GM23248 (cell line): Measurements from ENCODE around the gene RNF150. TPM values are rescaled to one million over a fixed set of nuclear protein-coding genes. Genes with fewer than 3 reads are reported as not detected.

Experiments used
- DNase-seq: peaks from one replicate; pipeline ENCODE4 v3.0.0-alpha.2; 2015
- H2AFZ ChIP-seq: fragments of 200-600 bp; sonication (generic); 2 replicates; pipeline ENCODE4 v1.6.1; 2016; ENCODE audit warnings: antibody characterized with exemption
- H3F3A ChIP-seq: fragments of 200-600 bp; sonication (generic); 2 replicates; pipeline ENCODE4 v1.6.1; 2016; ENCODE audit warnings: mild to moderate bottlenecking, antibody characterized with exemption, mixed run types; ENCODE audit not compliant: insufficient read depth
- H3K27ac ChIP-seq: fragments of 200-600 bp; sonication (generic); 2 replicates; pipeline ENCODE4 v1.5.1; 2016; ENCODE audit warnings: mild to moderate bottlenecking
- H3K27me3 ChIP-seq: fragments of 200-600 bp; sonication (generic); replicated peaks from 2 replicates; pipeline ENCODE4 v1.6.1; 2016; ENCODE audit warnings: mild to moderate bottlenecking; ENCODE audit not compliant: insufficient read depth
- H3K36me3 ChIP-seq: fragments of 200-600 bp; sonication (generic); 2 replicates; pipeline ENCODE4 v1.6.1; 2016; ENCODE audit warnings: low read depth, mild to moderate bottlenecking
- H3K4me1 ChIP-seq: fragments of 200-600 bp; sonication (generic); 2 replicates; pipeline ENCODE4 v1.6.1; 2016; ENCODE audit warnings: mild to moderate bottlenecking; ENCODE audit not compliant: insufficient read depth
- H3K4me2 ChIP-seq: fragments of 200-600 bp; sonication (generic); one replicate; pipeline ENCODE4 v1.6.1; 2016; ENCODE audit warnings: mild to moderate bottlenecking; ENCODE audit not compliant: unreplicated experiment
- H3K4me3 ChIP-seq: fragments of 200-600 bp; sonication (generic); 2 replicates; pipeline ENCODE4 v1.5.1; 2016; ENCODE audit warnings: mild to moderate bottlenecking
- H3K79me2 ChIP-seq: fragments of 200-600 bp; sonication (generic); 2 replicates; pipeline ENCODE4 v1.6.1; 2016; ENCODE audit warnings: mild to moderate bottlenecking; ENCODE audit not compliant: insufficient read depth
- H3K9ac ChIP-seq: fragments of 200-600 bp; sonication (generic); 2 replicates; pipeline ENCODE4 v1.6.1; 2016; ENCODE audit warnings: mild to moderate bottlenecking
- H3K9me2 ChIP-seq: fragments of 200-600 bp; sonication (generic); 2 replicates; pipeline ENCODE4 v1.6.1; 2016; ENCODE audit warnings: mixed run types, mild to moderate bottlenecking, moderate library complexity; ENCODE audit not compliant: insufficient read depth
- H3K9me3 ChIP-seq: fragments of 200-600 bp; sonication (generic); one replicate; pipeline ENCODE4 v1.6.1; 2017; ENCODE audit warnings: low read depth
- H4K20me1 ChIP-seq: fragments of 200-600 bp; sonication (generic); 2 replicates; pipeline ENCODE4 v1.6.0; 2016; ENCODE audit not compliant: insufficient read depth
- EZH2 ChIP-seq: fragments of 200-600 bp; sonication (generic); IDR thresholded peaks from 2 replicates; pipeline ENCODE4 v1.6.1; 2018; ENCODE audit warnings: antibody characterized with exemption, mild to moderate bottlenecking; ENCODE audit not compliant: insufficient read depth, poor library complexity, severe bottlenecking
- EZH2phosphoT487 ChIP-seq: fragments of 200-600 bp; sonication (generic); IDR thresholded peaks from 2 replicates; pipeline ENCODE4 v1.6.1; 2018; ENCODE audit warnings: antibody characterized with exemption, moderate library complexity, mild to moderate bottlenecking, low read depth; ENCODE audit not compliant: insufficient read depth
- WGBS, 2 experiments: methylation state at CpG; one replicate each; pipeline ENCODE4 v1.1.6; 2015 to 2017; ENCODE audit warnings: low lambda C conversion rate in 2 of 2, low coverage in 1 of 2; ENCODE audit errors: missing lambda C conversion rate in 2 of 2; 5-methylcytosine and 5-hydroxymethylcytosine counted together
- in situ Hi-C: fragments of 300-500 bp; cut with MboI; formaldehyde crosslinking; loops from 2 replicates; pipeline ENCODE4 v1.15.0; 2020
- polyA plus RNA-seq: library from polyadenylated mRNA; unstranded; fragments of >200 nt; fragmentation: Nextera tagmentation; extraction: Ambion mirVana; gene quantifications from 2 replicates; pipeline ENCODE4 v1.2.1, GENCODE V29; 2016
- total RNA-seq: library from RNA; depleted of rRNA; stranded (reverse); fragments of >200 nt; shearing (Covaris generic); gene quantifications from 2 replicates; pipeline ENCODE4 v1.2.3, GENCODE V29; 2014

The RNF150 gene
- total and polyA plus RNA-seq, 2 experiments from 2014 or later = 4.8 to 10.5 TPM

DNA sequence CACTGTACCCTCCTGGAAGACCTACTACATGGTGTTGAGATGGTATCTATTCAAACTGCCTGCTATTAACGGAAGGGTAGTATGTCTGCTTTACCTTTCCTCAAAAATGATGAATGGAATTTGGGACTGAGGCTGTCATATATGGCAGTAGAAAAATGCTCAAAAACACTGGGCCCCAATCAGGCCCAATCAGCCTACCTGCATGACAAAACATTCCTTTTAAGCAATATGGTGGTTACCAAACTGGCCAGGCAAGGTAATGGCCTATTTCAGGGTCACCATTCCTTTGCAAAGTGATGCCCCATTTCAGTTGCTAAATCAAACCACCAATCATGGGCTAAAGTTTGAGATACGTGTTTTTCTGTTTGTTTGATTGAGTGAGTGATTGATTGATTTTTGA lies 14.9 kb downstream of the RNF150 start:
- Histone ChIP-seq H3K9ac (no peak overlapping the region), H4K20me1 (no peaks in the 10 kb centered on the region), H3K9me2 (no peaks in the 10 kb centered on the region), H3K9me3 (no peaks in the 10 kb centered on the region), H3K36me3 (no peaks in the 10 kb centered on the region), H3K4me3 (no peak overlapping the region), H3K27me3 (no peaks in the 10 kb centered on the region), H2AFZ (no peak overlapping the region), H3F3A (no peaks in the 10 kb centered on the region), H3K4me2 (no peak overlapping the region), H3K27ac (no peak overlapping the region), H3K4me1 (0 out of 2 replicates have a peak, but pooled peaks cover 7% of the 10 kb centered on the region), H3K79me2 (peaks cover 8% of the 10 kb centered on the region; the same call in 1 of the 2 replicates)
- no peak for TF ChIP-seq EZH2
- no peak for TF ChIP-seq EZH2phosphoT487
- no peak for DNase-seq
- 71 to 79% methylated on average over 2 of the region's 2 CpGs for WGBS, 2 experiments
- in situ Hi-C loops = no loop called here

DNA sequence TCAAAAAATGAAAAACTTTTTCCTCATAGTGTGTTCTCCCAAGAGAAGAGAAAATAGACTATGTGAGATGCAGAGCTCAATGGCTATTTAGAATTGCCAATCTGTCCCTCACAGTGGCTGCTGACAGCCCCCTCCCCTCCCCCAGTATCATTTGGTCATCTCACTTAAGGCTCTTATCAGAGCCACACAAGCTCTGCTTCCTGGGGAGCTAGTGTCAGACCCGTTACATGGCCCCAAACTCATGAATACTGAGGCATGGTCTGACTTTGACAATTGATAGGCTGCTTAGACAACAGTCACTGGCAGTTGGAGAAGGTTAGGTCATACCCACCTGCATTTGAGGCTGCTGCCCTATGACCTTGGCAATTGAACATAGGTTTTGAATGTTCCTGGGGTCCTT lies 15.3 kb downstream of the RNF150 start:
- DNase-seq = no peak
- no peaks in the 10 kb centered on the region for H3K27me3 ChIP-seq
- no peak overlapping the region for H3K9ac ChIP-seq
- H4K20me1 ChIP-seq = no peaks in the 10 kb centered on the region
- no peak overlapping the region for H3K27ac ChIP-seq
- no peaks in the 10 kb centered on the region for H3F3A ChIP-seq
- WGBS, 2 experiments = 74 to 84% methylated on average over 1 of the region's 1 CpG
- no peaks in the 10 kb centered on the region for H3K9me2 ChIP-seq
- no peak overlapping the region for H2AFZ ChIP-seq
- TF ChIP-seq EZH2phosphoT487 = no peak
- H3K4me2 ChIP-seq = no peak overlapping the region
- H3K36me3 ChIP-seq = no peaks in the 10 kb centered on the region
- no peak overlapping the region for H3K4me3 ChIP-seq
- no peaks in the 10 kb centered on the region for H3K9me3 ChIP-seq
- in situ Hi-C loops = no loop called here
- 0 out of 2 replicates have a peak, but pooled peaks cover 7% of the 10 kb centered on the region for H3K4me1 ChIP-seq
- H3K79me2 ChIP-seq = peaks cover 8% of the 10 kb centered on the region; the same call in 1 of the 2 replicates

DNA sequence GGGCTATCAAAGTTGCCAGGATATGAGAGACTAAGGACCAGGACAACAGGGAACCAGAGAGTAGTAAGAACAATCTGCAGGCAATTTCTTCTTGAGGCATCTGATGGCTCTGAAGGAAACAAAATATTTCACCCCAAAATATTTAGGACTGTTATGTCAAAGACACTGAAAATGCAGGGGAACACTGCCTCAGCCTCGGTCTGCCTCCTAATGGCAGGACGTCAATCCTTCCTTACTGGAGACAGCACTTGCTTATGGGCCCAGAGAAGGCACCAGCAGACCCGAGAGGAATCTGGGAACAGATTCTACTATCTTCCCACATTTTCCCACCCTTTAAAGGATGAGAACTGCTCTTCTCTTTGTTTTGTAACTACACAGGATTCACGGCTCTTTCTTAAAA lies 23.3 kb downstream of the RNF150 start:
- no peak overlapping the region for H3K27ac ChIP-seq
- H3K4me3 ChIP-seq = no peak overlapping the region
- H4K20me1 ChIP-seq = no peaks in the 10 kb centered on the region
- H3K27me3 ChIP-seq = no peaks in the 10 kb centered on the region
- TF ChIP-seq EZH2phosphoT487 (no peak), EZH2 (no peak)
- 53 to 61% methylated on average over 4 of the region's 4 CpGs for WGBS, 2 experiments
- no peaks in the 10 kb centered on the region for H3K79me2 ChIP-seq
- no peaks in the 10 kb centered on the region for H3K9me3 ChIP-seq
- in situ Hi-C loops = no loop called here
- no peak for DNase-seq
- no peak overlapping the region for H3K4me2 ChIP-seq
- H3K4me1 ChIP-seq = no peaks in the 10 kb centered on the region
- H2AFZ ChIP-seq = no peak overlapping the region
- H3K36me3 ChIP-seq = no peaks in the 10 kb centered on the region
- no peak overlapping the region for H3K9ac ChIP-seq
- H3F3A ChIP-seq = no peaks in the 10 kb centered on the region
- no peaks in the 10 kb centered on the region for H3K9me2 ChIP-seq

DNA sequence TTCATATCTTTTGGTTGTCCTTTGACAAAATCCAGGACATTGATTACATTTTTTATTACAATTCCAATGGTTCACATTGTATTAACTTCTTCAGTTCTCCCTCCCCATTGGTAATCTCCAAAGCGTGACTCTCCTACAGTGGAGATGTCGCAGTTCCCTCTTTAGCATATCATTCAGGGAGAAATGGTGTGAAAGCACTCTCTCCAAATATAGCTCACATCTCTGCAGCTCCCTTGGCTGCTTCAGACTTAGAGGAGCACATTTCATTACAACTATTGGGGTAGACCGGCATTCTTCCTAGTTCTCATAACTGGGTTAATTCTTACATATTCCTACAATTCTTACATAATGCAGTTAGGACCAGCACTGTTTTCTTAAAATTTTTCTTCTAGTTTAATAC lies 25.3 kb downstream of the RNF150 start:
- H3K36me3 ChIP-seq = no peaks in the 10 kb centered on the region
- H3K27me3 ChIP-seq = no peaks in the 10 kb centered on the region
- WGBS, 2 experiments = 89 to 92% methylated on average over 3 of the region's 3 CpGs
- no peaks in the 10 kb centered on the region for H3K79me2 ChIP-seq
- H3K4me2 ChIP-seq = no peak overlapping the region
- H2AFZ ChIP-seq = no peak overlapping the region
- no peaks in the 10 kb centered on the region; the same call in 1 of the 2 replicates for H3F3A ChIP-seq
- H4K20me1 ChIP-seq = no peaks in the 10 kb centered on the region
- H3K9me2 ChIP-seq = no peaks in the 10 kb centered on the region
- in situ Hi-C loops = no loop called here
- H3K9ac ChIP-seq = no peak overlapping the region
- H3K9me3 ChIP-seq = no peaks in the 10 kb centered on the region
- H3K27ac ChIP-seq = no peak overlapping the region
- no peak for DNase-seq
- no peak for TF ChIP-seq EZH2phosphoT487
- TF ChIP-seq EZH2 = no peak
- no peaks in the 10 kb centered on the region for H3K4me1 ChIP-seq
- no peak overlapping the region for H3K4me3 ChIP-seq

DNA sequence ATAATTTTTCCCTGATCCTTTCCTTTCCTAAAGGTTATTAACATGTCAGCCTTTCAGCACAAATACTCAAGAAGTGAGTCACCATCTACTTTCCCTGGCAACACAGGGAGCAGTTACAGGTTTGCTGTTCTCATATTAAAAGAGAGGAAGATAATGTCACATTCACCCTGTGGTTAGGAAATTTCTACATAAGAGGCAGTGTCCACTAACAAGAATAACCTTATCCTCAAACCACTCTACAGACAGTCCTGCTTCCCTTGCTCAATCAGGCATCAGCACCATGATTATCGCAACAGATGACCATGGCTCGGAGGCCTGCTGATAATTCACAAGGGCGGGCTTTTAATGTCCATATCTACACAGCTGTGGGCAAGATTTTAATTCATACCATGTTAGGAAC lies 30.9 kb downstream of the RNF150 start:
- Histone ChIP-seq H3K27ac (peak overlapping the region; percentile 12; the same call in 1 of the 2 replicates), H3K9me2 (0 out of 2 replicates have a peak, but pooled peaks cover 6% of the 10 kb centered on the region), H4K20me1 (no peaks in the 10 kb centered on the region), H3K4me1 (peaks cover 23% of the 10 kb centered on the region), H3K4me2 (peak overlapping the region; percentile 27), H3K79me2 (no peaks in the 10 kb centered on the region), H3K9me3 (no peaks in the 10 kb centered on the region), H3K27me3 (no peaks in the 10 kb centered on the region), H3K4me3 (no peak overlapping the region), H2AFZ (no peak overlapping the region), H3K36me3 (no peaks in the 10 kb centered on the region), H3K9ac (no peak overlapping the region), H3F3A (peaks cover 8% of the 10 kb centered on the region; the same call in 1 of the 2 replicates)
- TF ChIP-seq EZH2 (no peak), EZH2phosphoT487 (0 out of 2 replicates have a peak, but pooled peaks have one; percentile 65)
- in situ Hi-C loops = no loop called here
- 87 to 88% methylated on average over 3 of the region's 3 CpGs for WGBS, 2 experiments
- peak; percentile 70 for DNase-seq
